Measurements from ENCODE around the gene CD2. TPM values are rescaled to one million over a fixed set of nuclear protein-coding genes. Genes with fewer than 3 reads are reported as not detected.

The CD2 gene
- total RNA-seq, 4 donors from 2014 or later, result 0.35 to 1.2 (median 1.0) TPM; not detected in 1

GRCh38 chr1:116717318-116717717 is 36.9 kb upstream of the CD2 start:
- TF ChIP-seq CTCF (IDR thresholded peaks at IDR 0.05) (no peak), POLR2A (IDR thresholded peaks at IDR 0.05) (no peak)
- no peak overlapping the region for H3K27ac ChIP-seq

DNA sequence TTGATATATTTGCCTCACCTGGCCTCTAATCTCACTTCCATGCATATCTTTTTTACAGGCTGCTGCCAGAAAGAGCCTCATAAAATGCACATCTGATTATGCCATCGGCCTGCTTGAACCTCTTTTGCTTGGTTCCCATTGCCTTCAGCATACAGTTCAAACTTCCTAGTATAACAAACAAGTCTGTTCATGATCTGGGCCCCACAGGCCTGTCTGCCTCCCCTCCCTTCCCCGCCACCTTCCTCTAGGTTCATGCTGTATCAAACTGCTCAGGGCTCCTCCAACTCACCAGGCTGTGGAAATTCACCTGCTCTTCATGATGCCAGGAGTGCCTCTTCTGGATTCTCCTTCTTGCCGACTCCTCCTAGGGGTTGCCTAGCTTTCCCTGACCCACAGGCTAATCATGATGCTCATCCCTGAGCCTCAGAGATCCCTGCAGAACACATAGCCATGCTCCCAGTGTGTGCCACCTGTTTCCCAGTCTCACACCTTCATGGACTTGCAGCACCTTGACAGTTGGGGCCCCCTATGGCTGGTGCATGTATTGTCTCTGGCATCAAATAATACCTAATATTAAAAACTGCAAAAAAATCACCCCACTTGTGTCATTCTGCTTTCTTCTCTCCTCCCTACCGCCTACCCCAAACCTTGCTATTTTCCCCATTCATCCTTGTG is 33.7 kb upstream of the CD2 start:
- intact Hi-C loops (cut with DNase I; ENCODE audit: low total_unique reads), result no loop called here
- DNase-seq, result no peak
- no peaks in the 10 kb centered on the region for H3K36me3 ChIP-seq

More at GRCh38 chr1:116717318-116717717, 36.9 kb upstream of the CD2 start:
- DNase-seq, result no peak
- Histone ChIP-seq H3K9me3 (no peaks in the 10 kb centered on the region), H3K36me3 (no peaks in the 10 kb centered on the region), H3K27me3 (no peaks in the 10 kb centered on the region), H3K4me1 (no peaks in the 10 kb centered on the region), H3K4me3 (no peak overlapping the region)
- intact Hi-C loops (cut with DNase I; ENCODE audit: low total_unique reads), result no loop called here

DNA sequence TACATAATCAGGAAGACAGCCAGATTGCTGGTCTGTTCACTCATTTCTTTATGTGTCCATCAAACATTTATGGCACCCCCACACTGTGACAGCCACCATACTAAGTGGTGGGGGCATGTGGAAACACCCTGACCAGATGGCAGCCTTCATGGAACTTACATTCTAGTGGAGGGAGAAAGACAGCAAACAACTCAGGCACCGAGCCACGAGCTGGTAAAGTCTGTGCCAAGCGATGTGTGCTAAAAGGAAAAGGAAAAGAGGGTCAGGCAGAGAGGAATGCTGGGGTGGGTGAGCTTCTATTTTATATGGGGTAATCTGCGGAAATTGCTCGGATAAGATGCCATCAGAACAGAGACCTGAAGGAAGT is 33.2 kb upstream of the CD2 start:
- no peaks in the 10 kb centered on the region for H3K4me1 ChIP-seq
- no peak overlapping the region for H3K27ac ChIP-seq
- no peaks in the 10 kb centered on the region for H3K36me3 ChIP-seq
- no peaks in the 10 kb centered on the region for H3K27me3 ChIP-seq
- no peak for TF ChIP-seq POLR2A (IDR thresholded peaks at IDR 0.05)
- TF ChIP-seq CTCF (IDR thresholded peaks at IDR 0.05), result no peak
- H3K4me3 ChIP-seq, result no peak overlapping the region
- no peaks in the 10 kb centered on the region for H3K9me3 ChIP-seq
- intact Hi-C loops (cut with DNase I; ENCODE audit: low total_unique reads), result no loop called here
- no peak for DNase-seq

More for the DNA sequence above, 33.7 kb upstream of the CD2 start:
- H3K4me1 ChIP-seq, result no peaks in the 10 kb centered on the region
- TF ChIP-seq POLR2A (IDR thresholded peaks at IDR 0.05) (no peak), CTCF (IDR thresholded peaks at IDR 0.05) (no peak)
- H3K27me3 ChIP-seq, result no peaks in the 10 kb centered on the region
- H3K4me3 ChIP-seq, result no peak overlapping the region
- H3K9me3 ChIP-seq, result no peaks in the 10 kb centered on the region
- no peak overlapping the region for H3K27ac ChIP-seq

DNA sequence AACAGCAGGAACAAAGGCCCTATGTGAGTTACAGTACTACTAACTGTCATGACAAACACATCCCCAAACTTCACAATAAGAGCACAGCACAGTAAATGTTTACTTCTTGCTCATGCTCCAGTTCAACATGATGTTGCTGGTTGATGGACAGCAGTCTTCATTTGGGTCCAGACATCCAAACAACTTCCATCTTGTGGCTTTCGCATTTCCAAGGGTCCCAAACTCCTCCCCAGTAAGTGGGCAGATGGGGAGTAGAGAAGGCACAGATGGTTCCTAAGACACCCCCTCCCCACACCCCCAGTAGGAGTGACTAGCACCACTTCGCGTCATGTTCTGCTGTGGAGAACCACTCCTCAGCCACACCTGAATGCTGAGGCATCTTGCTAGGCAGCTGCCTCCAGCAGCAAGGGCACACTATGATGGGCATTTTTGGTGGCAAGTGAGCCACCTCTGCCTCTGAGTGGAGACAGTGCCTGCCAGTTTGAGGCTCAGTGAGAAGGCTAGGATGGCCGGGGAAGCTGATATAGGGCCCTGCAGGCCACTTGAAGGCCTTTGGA is 32.7 kb upstream of the CD2 start:
- no peak for DNase-seq

More for the DNA sequence above, 32.7 kb upstream of the CD2 start:
- Histone ChIP-seq H3K9me3 (no peaks in the 10 kb centered on the region), H3K4me3 (no peak overlapping the region), H3K27ac (no peak overlapping the region), H3K4me1 (no peaks in the 10 kb centered on the region), H3K36me3 (no peaks in the 10 kb centered on the region), H3K27me3 (no peaks in the 10 kb centered on the region)
- intact Hi-C loops (cut with DNase I; ENCODE audit: low total_unique reads), result no loop called here
- TF ChIP-seq CTCF (IDR thresholded peaks at IDR 0.05) (no peak), POLR2A (IDR thresholded peaks at IDR 0.05) (no peak)

Data from uterus (tissue), 4 donors.